ENCODE results near the gene SLC24A3.
A peak's percentile ranks its signal among the peaks of the same experiment; 100 is the strongest.
"Not testable (repeated sequence)": the region's sequence is repeated elsewhere in the genome, so short reads cannot be mapped to it uniquely, and the experiment has no call there.

Gene SLC24A3

DNA sequence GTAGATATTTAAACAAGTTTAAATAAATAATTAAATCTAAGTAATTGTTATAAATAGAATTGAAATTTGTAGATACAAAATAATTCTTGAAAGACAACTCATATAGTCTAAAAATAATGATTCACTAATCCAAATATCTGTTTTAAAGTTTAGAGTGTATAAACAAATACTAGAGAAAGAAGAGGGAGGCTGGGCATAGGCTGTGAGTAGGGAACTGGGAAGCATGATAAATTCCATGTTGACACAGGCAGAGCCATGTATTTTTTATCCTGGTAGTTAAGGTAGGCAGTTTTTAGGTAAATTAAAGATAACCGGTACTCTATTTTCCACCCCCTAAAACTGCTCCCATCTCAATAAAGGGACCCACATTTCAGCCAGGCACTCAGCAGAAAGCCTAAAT is 534.0 kb downstream of the SLC24A3 start:
- H3K4me3 ChIP-seq (ENCODE audit: low read length): no peak overlapping the region
- no peak for TF ChIP-seq ZNF274 (IDR thresholded peaks at IDR 0.05; ENCODE audit: low read depth, low read length)

DNA sequence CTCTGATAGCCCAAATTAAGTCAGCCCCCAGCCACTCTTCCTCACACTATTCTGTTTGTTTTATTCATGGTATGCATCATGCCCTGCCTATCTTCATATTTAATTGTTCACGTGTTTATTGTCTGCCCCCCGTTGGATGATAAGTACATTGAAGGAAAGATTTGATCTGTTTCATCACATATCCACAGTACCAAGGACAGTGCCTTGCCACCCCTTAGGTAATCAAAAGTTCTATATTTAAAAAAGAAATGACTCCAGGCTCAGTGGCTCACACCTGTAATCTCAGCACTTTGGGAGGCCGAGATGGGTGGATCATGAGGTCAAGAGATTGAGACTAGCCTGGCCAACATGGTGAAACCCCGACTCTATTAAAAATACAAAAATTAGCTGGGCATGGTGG is 535.5 kb downstream of the SLC24A3 start:
- H3K4me3 ChIP-seq (ENCODE audit: low read length): no peak overlapping the region
- TF ChIP-seq ZNF274 (IDR thresholded peaks at IDR 0.05; ENCODE audit: low read depth, low read length): no peak

DNA sequence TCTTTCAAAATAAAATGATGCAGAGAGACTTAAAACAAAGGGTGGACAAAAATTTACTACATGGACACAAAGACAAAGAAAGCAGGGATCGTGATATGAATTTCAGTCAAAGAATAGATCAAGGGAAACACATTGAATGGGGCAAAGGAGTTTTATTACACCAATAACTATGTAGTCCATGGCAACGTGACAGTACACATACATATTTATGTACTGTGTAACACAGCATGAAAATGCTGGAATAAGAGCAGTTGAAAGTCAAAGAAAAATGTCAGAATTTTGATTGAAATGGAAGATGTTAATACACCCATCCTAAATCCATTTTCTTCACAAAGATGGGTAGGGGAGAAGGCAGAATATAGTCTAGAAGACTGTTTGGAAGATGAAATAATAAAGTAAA is 536.2 kb downstream of the SLC24A3 start:
- no peak overlapping the region for H3K4me3 ChIP-seq (ENCODE audit: low read length)
- no peak for TF ChIP-seq ZNF274 (IDR thresholded peaks at IDR 0.05; ENCODE audit: low read depth, low read length)

DNA sequence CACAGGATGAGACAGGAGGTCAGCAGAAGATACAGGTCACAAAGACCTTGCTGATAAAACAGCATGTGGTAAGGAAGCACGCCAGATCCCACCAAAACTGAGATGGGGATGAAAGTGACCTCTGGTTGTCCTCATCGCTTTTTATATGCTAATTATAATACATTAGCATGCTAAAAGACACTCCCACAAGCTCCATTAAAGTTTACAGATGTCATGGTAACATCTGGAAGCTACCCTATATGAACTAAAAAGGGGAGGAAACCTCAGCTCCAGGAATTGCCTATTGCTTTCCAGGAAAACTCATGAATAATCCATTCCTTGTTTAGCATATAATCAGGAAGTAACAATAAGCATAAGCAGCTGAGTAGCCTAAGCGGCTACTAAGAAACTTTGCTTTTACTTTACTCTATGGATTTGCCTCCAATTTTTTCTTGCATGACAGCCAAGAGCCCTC is 537.2 kb downstream of the SLC24A3 start:
- H3K4me3 ChIP-seq (ENCODE audit: low read length): no peak overlapping the region

DNA sequence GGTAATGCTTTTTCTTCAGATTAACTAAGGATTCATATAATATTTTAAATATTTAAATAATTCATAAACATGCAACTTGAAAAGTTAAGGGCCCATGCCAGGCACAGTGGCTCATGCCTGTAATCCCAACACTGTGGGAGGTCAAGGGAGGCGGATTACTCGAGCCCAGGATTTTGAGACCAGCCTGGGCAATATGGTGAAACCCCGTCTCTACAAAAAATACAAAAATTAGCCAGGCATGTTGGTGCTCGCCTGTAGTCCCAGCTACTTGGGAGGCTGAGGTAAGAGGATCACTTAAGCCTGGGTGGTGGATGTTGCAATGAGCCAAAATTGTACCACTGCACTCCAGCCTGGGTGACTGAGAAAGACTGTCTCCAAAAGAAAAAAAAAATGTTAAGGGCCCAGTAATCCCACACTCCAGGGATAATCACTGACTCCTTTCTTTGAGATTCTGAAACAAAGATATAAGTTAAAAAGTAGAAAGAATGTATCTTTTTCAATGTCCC is 537.7 kb downstream of the SLC24A3 start:
- H3K4me3 ChIP-seq (ENCODE audit: low read length): no peak overlapping the region
- no peak for TF ChIP-seq ZNF274 (IDR thresholded peaks at IDR 0.05; ENCODE audit: low read depth, low read length)

More for the DNA sequence above, 537.2 kb downstream of the SLC24A3 start:
- no peak for TF ChIP-seq ZNF274 (IDR thresholded peaks at IDR 0.05; ENCODE audit: low read depth, low read length)

DNA sequence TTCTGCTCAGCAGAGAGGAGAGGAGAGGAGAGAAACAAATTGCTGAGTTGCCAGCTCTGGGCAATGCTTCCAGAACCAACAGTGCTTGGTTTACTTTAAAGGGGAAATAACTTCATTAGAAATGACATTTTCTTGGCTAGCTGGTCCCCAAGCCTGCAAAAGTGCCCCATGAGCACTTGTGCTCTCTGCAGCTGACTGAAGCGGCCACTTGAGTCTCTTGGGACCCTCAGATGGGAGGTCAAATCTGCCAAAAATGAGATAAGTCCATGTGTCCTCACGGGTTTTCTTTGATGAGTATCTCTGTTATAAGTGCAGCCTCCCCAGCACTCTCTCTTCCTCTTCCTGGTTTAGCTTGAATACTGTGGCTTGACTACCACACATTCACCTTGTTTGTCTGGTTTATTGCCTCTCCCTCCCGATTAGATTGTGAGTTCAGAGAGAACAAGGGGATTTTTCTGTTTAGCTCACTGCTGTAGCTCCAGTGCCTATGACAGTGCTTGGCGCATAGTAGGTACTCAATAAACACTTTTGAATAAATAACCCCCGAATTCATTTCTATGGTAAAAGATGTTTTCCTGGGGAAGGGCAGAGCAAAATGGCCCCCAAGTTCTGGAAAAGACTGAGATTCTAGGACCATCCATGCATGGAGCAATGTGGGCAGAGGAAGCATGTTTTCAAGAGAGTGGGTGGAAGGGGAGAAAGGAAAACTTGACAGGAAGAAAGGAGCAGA is 538.6 kb downstream of the SLC24A3 start:
- H3K4me3 ChIP-seq (ENCODE audit: low read length): no peak overlapping the region
- no peak for TF ChIP-seq ZNF274 (IDR thresholded peaks at IDR 0.05; ENCODE audit: low read depth, low read length)

DNA sequence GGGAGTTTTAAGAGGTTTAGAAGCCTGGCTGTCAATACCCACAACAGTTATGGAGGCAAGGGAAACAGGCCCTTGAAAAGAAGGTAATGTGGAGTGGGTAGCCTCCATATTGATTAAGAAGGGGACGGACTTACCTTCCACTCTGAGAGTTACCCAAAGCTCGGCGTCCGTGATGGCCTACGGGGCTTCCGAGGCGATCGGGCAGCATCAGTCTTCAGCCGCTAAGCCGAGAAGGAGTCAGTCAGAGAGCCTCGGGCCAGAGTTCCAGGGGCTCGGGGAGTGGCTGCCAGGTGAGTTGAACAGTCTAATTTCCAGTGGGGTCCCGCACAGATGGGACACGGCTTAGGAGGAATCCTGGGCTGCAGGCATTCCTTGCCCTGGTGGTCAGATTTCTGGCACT is 541.8 kb downstream of the SLC24A3 start:
- H3K4me3 ChIP-seq (ENCODE audit: low read length): not testable (repeated sequence)

DNA sequence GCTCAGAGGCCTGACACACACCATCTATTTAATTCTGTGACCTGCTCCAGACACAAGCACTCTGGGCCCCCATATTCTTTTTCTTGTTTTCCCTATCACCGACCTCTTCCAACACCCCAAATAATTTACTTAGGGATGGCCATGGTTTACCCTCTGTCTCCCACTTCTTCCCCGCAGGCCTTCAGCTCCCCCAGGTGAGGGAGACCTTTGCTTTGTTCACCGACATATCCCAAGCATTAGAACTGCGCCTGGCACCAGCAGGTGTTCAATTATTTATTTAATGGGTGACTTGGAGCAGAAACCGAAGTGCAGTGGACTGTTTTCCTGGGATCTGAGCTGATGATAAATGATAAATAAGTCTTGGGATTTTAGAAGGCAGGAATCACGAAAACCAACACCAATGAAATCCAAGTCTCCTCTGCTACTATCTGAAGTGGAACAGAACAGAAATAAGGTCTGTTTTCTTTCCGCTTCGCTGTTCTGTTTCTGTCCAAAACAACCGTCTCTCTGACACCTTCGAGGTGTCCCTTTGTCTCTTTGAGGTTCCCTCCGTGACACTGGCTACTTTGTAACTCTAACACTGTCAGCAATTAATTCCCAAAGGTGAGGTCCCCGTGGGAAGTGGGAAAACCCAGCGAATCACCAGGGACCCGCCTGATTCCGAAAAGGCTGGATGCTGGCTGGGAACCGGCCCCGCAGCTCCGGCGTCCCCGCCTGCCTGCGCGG is 544.5 kb downstream of the SLC24A3 start:
- H3K4me3 ChIP-seq (ENCODE audit: low read length): no peak overlapping the region

DNA sequence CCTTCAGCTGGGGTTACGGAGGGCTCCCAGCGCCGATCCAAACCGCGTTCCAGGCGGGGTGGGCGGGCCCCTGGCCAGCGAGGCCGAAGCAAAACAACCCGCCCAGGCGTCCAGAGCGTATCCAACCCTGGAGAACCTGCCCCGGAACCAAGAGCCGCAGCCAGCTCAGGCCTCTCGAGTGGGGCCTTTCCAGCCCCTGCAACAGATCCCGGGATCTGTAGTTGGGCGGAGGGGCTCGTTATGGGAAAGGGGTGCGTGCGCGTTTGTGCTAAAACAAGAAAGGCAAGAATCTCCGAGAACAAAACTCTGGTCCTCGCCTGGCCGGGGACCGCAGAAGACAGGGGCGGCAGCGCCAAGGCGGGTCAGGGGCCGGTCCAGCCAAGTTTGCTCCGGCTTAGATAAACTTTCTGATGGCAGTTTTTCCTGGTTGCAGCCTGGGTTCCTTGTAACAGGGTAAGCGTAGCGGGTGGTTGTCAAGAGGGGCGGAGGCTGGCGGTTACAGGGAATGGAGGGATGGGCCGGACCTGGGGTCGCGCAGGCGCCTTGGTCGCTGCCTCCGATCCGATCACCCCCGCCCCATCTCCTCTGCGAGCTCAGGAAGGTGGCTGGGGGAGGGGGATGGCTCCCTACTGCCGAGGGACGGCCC is 545.2 kb downstream of the SLC24A3 start:
- no peak for TF ChIP-seq ZNF274 (IDR thresholded peaks at IDR 0.05; ENCODE audit: low read depth, low read length)
- peak overlapping the region; percentile 5; the same call in 1 of the 2 replicates for H3K4me3 ChIP-seq (ENCODE audit: low read length)

More for the DNA sequence above, 544.5 kb downstream of the SLC24A3 start:
- TF ChIP-seq ZNF274 (IDR thresholded peaks at IDR 0.05; ENCODE audit: low read depth, low read length): no peak

DNA sequence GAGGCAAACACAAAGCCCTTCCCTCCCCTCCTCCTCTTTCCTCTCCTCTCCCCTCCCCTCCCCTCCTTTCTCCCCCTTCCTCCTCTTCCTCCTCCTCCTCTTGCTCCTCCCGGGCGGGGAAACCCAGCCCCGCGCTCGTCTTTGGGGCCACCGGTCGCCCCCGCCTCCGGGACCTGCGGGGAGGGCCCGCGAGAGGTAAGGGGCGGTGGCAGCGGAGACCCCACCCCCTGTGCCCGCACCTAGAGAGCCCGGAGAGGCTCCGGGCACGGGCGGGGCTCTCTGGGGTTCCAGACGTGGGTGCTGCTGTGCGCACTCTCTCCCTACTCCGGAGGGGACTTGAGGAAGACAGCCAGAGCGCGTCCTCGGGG is 545.7 kb downstream of the SLC24A3 start, which contains the start of gene RIN2:
TSS of gene RIN2 (plus strand) at position 126 of the 368 bp plus-strand sequence. CDS start 131,344 bp downstream, outside the sequence.
- peak within 1 kb of the TSS; percentile 5; the same call in 1 of the 2 replicates for H3K4me3 ChIP-seq (ENCODE audit: low read length)

DNA sequence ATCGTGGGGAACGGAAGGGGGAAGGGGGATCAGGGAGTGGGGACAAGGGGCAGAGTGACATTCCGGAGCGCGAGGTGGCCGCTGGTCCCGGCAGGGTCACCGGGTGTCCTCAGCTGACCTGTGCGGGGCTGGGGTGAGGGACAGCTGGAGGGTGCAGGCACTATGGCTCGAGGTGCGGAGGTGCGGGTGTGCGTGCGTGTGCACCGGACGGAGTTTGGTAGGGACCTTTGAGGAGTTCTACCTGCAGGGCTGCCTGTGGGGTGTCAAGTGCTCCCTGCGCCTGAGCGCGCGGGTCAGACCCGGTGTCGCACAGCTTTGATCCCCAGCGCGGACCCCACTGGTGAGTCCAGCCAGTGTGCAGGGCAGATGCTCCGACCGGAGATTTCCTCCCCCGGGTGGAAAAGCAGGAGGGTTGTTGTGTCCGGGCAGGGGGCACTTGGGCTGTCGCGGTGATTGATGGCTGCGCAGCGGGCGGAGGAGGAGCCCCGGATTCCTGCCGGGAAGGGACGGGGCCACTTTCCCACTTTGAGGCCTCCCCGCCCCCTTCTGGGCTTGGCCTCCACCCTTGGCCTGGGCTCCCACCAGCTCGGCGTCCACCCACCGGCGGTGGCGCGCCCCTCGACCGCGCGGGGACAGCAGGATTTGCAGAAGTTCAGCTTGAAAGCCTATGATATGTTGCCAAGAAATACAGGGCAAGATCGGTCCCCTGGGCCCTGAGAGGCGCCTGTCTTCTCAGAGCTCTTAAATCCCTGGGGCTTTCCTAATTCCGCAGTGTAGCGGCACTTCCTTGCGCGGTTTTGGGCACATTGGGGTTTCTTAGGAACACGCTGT is 546.3 kb downstream of the SLC24A3 start:
- H3K4me3 ChIP-seq (ENCODE audit: low read length): no peak overlapping the region
- no peak for TF ChIP-seq ZNF274 (IDR thresholded peaks at IDR 0.05; ENCODE audit: low read depth, low read length)

More for the DNA sequence above, 545.7 kb downstream of the SLC24A3 start, which contains the start of gene RIN2:
- no peak for TF ChIP-seq ZNF274 (IDR thresholded peaks at IDR 0.05; ENCODE audit: low read depth, low read length)

DNA sequence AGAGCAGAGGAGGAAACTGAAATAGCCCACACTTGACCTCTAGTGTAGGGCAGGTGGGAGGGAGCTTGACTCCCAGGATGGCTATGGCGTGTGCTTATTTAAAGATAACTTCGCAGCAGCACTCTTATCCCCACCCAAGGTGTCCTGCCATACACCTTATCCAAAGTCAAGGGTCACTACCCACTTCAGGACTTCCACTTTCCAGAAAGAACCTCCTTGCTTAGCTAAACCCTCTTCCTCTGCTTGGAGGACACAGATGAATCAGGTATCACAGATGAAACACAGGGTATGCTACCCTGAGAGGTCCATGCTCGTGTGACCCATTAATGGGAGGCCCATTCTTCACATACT is 547.9 kb downstream of the SLC24A3 start:
- H3K4me3 ChIP-seq (ENCODE audit: low read length): no peak overlapping the region
- TF ChIP-seq ZNF274 (IDR thresholded peaks at IDR 0.05; ENCODE audit: low read depth, low read length): no peak

DNA sequence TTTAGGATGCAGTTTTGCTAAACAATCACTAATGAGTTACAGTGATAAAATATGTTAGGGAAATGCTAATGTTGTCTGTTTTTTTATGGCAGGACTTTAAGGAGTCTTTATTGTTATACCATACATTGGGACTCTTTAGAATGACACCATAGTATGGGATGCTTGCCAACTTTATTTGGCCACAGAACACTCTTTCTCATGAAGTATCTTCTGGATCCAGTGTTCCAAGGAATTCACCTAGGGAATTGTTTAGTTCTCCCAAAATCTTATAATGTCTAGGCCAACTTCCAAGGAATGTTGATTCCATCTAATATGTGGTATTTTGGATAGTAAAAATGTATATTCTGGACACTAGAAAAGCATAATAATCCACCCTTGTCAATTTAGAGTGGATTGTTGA is 548.9 kb downstream of the SLC24A3 start:
- no peak overlapping the region for H3K4me3 ChIP-seq (ENCODE audit: low read length)

DNA sequence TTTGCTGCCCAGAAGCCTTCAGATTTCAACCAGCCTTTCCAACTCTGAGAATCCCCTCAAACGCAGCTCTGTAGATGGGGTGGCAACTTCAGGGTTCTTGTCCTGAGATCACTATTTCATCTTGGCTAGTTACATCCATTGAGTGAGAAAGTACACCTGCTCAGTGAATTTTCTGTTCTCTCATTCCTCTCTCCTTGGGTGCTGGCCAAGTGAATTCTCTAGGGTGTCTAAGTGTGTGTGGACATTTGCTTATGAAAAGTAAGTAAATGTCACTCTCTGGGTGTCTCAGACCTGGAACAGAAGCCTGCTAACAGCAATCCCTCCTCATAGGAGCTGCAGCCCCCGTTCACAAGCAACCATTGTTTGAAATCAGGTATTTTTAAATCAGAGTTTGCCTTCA is 549.4 kb downstream of the SLC24A3 start:
- no peak overlapping the region for H3K4me3 ChIP-seq (ENCODE audit: low read length)
- TF ChIP-seq ZNF274 (IDR thresholded peaks at IDR 0.05; ENCODE audit: low read depth, low read length): no peak

More for the DNA sequence above, 548.9 kb downstream of the SLC24A3 start:
- no peak for TF ChIP-seq ZNF274 (IDR thresholded peaks at IDR 0.05; ENCODE audit: low read depth, low read length)

Data from GM08714 (cell line).